Suprapubic skin (tissue), 4 donors: ENCODE results near the gene ADI1. TPM values are rescaled to one million over a fixed set of nuclear protein-coding genes. Genes with fewer than 3 reads are reported as not detected.

ENCODE experiments used
- DNase-seq, 2 donors: peaks; one replicate each; pipeline ENCODE4 v3.0.0-alpha.2; 2019; ENCODE audit warnings: low spot score in 2 of 2
- H3K27ac ChIP-seq: fragments of 200-600 bp; sonication (generic); one replicate; pipeline ENCODE4 v1.5.1; 2019
- H3K27me3 ChIP-seq: fragments of 200-600 bp; sonication (generic); one replicate; pipeline ENCODE4 v1.5.1; 2019
- H3K36me3 ChIP-seq: fragments of 200-600 bp; sonication (generic); one replicate; pipeline ENCODE4 v1.5.1; 2019
- H3K4me1 ChIP-seq: fragments of 200-600 bp; sonication (generic); one replicate; pipeline ENCODE4 v1.5.1; 2019
- H3K4me3 ChIP-seq: fragments of 200-600 bp; sonication (generic); one replicate; pipeline ENCODE4 v1.5.1; 2019; ENCODE audit warnings: mild to moderate bottlenecking
- H3K9me3 ChIP-seq: fragments of 200-600 bp; sonication (generic); one replicate; pipeline ENCODE4 v1.5.1; 2019
- CTCF ChIP-seq, 2 donors: fragments of 200-600 bp in 1 of 2; fragments of 450-650 bp in 1 of 2; sonication (generic) in 1 of 2; IDR thresholded peaks; one replicate each; pipeline ENCODE4 v1.5.1; 2016 to 2019; ENCODE audit warnings: antibody characterized with exemption in 2 of 2, mild to moderate bottlenecking in 1 of 2, moderate library complexity in 1 of 2
- EP300 ChIP-seq: sonication (generic); formaldehyde crosslinking; IDR thresholded peaks from one replicate; pipeline ENCODE4 v1.6.1; 2017; ENCODE audit warnings: antibody characterized with exemption
- POLR2A ChIP-seq, 2 donors: fragments of 450-650 bp; IDR thresholded peaks; one replicate each; pipeline ENCODE4 v1.6.1; 2017; ENCODE audit warnings: antibody characterized with exemption in 2 of 2, mild to moderate bottlenecking in 2 of 2, moderate library complexity in 2 of 2
- POLR2AphosphoS5 ChIP-seq, 3 donors: sonication (generic); formaldehyde crosslinking; IDR thresholded peaks; one replicate each; pipeline ENCODE4 v1.6.1; 2017; ENCODE audit warnings: antibody characterized with exemption in 3 of 3
- WGBS: methylation state at CpG from one replicate; pipeline ENCODE4 v1.1.5; 2018; 5-methylcytosine and 5-hydroxymethylcytosine counted together
- total RNA-seq, 4 donors: library from RNA; depleted of rRNA; stranded (reverse); fragments of >200 nt; gene quantifications; one replicate each; pipeline ENCODE4 v1.1.0, GENCODE V29; 2016

ADI1 gene
- total RNA-seq, 4 donors from 2014 or later, result 39.2 to 54.4 (median 45.4) TPM

- Histone ChIP-seq H3K27ac (no peak overlapping the region), H3K27me3 (no peaks in the 10 kb centered on the region), H3K36me3 (peaks cover 54% of the 10 kb centered on the region), H3K9me3 (no peaks in the 10 kb centered on the region), H3K4me1 (peaks cover 34% of the 10 kb centered on the region), H3K4me3 (no peak overlapping the region)
- 89% methylated on average over 14 of the region's 14 CpGs for WGBS
- TF ChIP-seq EP300, result no peak
- TF ChIP-seq POLR2AphosphoS5 (IDR thresholded peaks at IDR 0.05), result no peak
- no peak for TF ChIP-seq POLR2A (IDR thresholded peaks at IDR 0.05)
- no peak for TF ChIP-seq CTCF (IDR thresholded peaks at IDR 0.05)
- no peak for DNase-seq
Observed at GRCh38 chr2:3466966-3467365, 52.4 kb downstream of the ADI1 start.

GRCh38 chr2:3466482-3466863 lies 52.9 kb downstream of the ADI1 start:
- no peak for DNase-seq
- no peaks in the 10 kb centered on the region for H3K27me3 ChIP-seq
- no peaks in the 10 kb centered on the region for H3K9me3 ChIP-seq
- peaks cover 34% of the 10 kb centered on the region for H3K4me1 ChIP-seq
- no peak overlapping the region for H3K4me3 ChIP-seq
- TF ChIP-seq EP300 (no peak), POLR2A (IDR thresholded peaks at IDR 0.05) (no peak), CTCF (IDR thresholded peaks at IDR 0.05) (no peak)
- H3K27ac ChIP-seq, result peak overlapping the region; percentile 53
- 95% methylated on average over 6 of the region's 9 CpGs for WGBS
- H3K36me3 ChIP-seq, result peaks cover 54% of the 10 kb centered on the region

- H3K4me1 ChIP-seq, result peaks cover 30% of the 10 kb centered on the region
- no peaks in the 10 kb centered on the region for H3K27me3 ChIP-seq
- DNase-seq, result peak in 1 of 2 donors; percentile 44
- TF ChIP-seq POLR2A (IDR thresholded peaks at IDR 0.05), result no peak
- no peak for TF ChIP-seq POLR2AphosphoS5 (IDR thresholded peaks at IDR 0.05)
- no peak for TF ChIP-seq CTCF (IDR thresholded peaks at IDR 0.05)
- TF ChIP-seq EP300, result no peak
- H3K36me3 ChIP-seq, result peaks cover 57% of the 10 kb centered on the region
- H3K4me3 ChIP-seq, result no peak overlapping the region
- H3K27ac ChIP-seq, result peak overlapping the region; percentile 53
- 92% methylated on average over 8 of the region's 13 CpGs for WGBS
- no peaks in the 10 kb centered on the region for H3K9me3 ChIP-seq
Observed at GRCh38 chr2:3465844-3466481, 53.4 kb downstream of the ADI1 start.

- Histone ChIP-seq H3K4me3 (no peak overlapping the region), H3K4me1 (peaks cover 24% of the 10 kb centered on the region), H3K36me3 (peaks cover 61% of the 10 kb centered on the region), H3K27ac (no peak overlapping the region), H3K27me3 (no peaks in the 10 kb centered on the region), H3K9me3 (no peaks in the 10 kb centered on the region)
- WGBS, result 94% methylated on average over 28 of the region's 28 CpGs
- DNase-seq, result peak in 1 of 2 donors; percentile 47
- TF ChIP-seq CTCF (IDR thresholded peaks at IDR 0.05) (no peak), EP300 (no peak), POLR2AphosphoS5 (IDR thresholded peaks at IDR 0.05) (no peak), POLR2A (IDR thresholded peaks at IDR 0.05) (no peak)
Observed at GRCh38 chr2:3465328-3465727, 54.0 kb downstream of the ADI1 start.

- Histone ChIP-seq H3K4me3 (no peak overlapping the region), H3K9me3 (no peaks in the 10 kb centered on the region), H3K27ac (no peak overlapping the region), H3K27me3 (no peaks in the 10 kb centered on the region), H3K36me3 (peaks cover 66% of the 10 kb centered on the region), H3K4me1 (peaks cover 15% of the 10 kb centered on the region)
- DNase-seq, result peak in 1 of 2 donors; percentile 67
- WGBS, result 93% methylated on average over 21 of the region's 21 CpGs
- no peak for TF ChIP-seq POLR2A (IDR thresholded peaks at IDR 0.05)
- TF ChIP-seq EP300, result no peak
- no peak for TF ChIP-seq CTCF (IDR thresholded peaks at IDR 0.05)
- no peak for TF ChIP-seq POLR2AphosphoS5 (IDR thresholded peaks at IDR 0.05)
Observed at GRCh38 chr2:3464401-3465005, 54.8 kb downstream of the ADI1 start.
